HG03378 (cell line): Measurements from ENCODE around the gene ANK3.

Source experiments
- ATAC-seq: cut with Tn5 transposase; IDR thresholded peaks from one replicate; pipeline ENCODE4 v1.9.1; 2021; ENCODE audit warnings: mild to moderate bottlenecking, moderate library complexity; ENCODE audit not compliant: unreplicated experiment

Gene ANK3

DNA sequence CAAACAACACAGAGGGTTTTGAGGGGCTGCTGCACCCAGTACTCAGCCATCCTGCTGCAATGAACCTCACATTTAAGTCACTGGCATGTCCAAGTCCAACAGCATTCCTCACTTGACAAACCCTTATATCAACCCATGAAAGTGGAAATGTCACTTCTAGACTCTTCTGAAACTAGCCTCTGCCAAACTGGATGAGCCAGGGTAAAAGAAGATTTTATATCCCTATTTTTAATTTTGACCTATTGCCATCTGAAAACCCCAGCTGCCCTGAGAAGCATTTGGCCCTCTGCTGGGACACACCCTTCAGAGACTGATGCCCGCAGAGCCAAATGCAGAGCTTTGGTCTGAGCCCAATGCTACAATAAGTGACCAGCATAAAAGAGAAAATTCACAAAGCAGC, 201.1 kb downstream of the ANK3 start:
- no peak for ATAC-seq

DNA sequence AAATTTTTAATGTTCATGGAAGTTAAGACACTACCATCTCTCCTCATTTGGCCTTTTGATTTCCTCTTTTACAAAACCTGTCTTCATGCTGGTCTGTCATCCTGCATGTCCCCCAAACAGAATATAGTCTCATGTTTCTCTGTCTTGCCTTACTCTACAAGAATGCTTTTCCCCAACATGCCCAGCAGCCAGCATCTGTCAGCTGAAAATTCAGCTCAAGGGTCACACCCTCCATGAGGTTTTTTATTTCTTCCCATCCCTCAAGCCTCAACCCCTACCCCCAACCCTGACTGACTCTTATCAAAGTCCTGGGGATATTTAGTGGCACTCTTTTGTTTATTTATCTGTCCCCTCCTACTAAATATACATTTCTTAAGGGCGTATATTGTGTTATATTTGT, 202.0 kb downstream of the ANK3 start:
- ATAC-seq, result no peak

DNA sequence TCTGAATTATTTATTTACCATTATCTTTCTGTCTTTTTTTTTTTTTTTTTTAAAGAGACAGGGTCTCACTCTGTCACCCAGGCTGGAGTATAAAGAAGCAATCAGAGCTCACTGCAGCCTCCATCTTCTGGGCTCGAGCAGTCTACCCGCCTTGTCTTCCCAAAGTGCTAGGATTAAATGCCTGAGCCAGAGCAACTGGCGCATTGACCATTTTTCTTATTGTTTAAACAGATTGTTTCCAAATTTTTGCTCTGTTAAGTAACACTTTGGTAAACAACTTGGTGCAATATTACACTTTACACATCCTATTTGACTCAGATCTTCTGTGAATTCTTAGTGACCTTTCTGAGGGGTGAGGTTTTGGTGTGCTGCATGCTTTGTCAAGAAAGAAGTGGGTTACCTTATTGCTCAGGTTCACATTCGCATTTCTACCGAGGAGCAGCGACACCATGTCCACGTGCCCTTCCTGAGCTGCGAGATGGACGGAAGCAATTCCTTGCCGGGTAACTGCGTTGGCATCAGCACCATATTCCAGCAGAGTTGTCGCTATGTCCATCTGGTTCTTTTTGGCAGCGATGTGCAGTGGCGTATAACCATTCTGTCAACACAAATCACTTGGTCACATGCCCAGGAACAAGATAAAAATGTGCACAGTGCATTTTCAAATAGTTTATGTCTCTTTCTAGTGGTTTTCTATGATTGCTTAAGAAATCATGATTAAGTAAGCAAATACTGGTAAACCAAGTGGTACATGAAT, 203.2 kb downstream of the ANK3 start:
- no peak for ATAC-seq

DNA sequence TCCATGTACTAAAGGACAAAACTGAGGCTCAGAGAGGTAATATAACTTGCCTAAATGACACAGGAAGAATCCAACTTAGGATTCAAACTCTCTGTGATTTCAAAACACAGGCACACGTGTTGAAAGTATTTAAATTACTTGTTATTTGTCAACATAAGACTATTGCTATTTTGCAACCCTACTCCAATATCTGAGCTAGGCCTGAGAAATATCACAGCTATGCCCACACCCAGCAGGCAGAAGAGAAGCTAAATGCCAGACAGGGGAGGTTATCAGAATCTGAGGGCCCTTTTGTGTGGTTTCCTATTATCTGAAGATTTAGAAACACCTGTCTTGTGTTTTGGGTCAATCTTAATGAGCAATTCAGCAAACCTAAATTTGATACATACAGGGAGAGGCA, 204.3 kb downstream of the ANK3 start:
- no peak for ATAC-seq

DNA sequence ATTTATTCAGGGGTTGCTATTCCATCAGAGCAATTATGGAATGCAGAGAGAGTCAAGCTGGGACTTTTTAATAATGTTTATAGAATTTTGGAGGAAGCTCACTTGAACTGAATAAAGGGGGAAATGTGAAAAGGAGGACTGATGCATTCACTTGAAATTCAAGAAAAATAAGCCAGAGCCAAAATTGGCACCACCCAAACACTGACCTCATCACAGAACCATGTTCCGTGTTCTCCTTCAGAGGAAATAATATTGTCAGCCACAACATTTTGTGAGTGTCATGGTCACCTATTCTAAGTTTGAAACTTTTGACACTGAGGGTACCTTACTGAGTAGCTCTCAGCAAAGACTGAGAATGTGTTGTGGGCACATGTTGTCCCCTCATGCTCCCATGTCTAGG, 207.0 kb downstream of the ANK3 start:
- no peak for ATAC-seq

DNA sequence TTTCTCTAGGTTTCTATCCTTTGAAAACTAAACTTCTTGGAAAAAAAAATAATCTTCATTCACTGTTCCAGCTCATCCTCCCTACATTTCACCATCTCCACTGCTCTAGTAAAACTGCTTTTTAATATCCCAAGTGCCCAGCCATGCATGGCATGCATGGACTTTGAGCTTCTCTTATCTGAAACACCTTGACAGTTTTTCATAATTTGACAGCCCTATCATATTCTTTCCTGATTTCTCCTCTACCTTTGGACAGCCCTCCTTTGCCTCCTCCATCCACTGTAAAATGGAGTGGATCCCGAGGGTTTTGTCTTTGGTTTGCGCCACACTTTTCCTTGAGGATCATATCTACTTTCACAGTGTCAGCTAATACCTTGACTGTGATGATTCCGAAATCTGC, 212.8 kb downstream of the ANK3 start:
- no peak for ATAC-seq

DNA sequence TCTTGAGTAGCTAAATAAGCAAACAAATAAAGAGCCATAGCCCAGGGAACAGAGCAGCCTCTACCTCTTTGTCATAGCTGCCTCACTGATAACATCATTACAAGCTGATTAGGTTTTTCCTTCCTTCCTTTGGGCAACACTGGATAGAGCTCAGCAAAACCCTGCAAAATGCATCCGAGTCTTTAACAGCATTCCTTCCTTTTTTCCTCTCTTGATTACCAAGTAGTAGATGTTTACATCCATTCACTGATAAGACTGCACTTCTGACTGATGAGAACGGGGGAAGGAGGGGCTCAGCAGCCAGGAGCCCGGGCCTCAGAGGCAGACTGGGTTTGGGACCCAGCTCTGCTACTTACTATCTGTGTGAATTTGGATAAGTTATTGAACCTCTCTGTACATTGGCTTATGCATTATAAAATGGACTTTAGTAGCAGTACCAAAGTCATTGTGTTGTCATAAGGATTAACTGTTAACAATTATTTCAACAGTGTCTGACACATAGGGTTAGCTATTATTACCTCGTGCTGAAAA, 214.2 kb downstream of the ANK3 start:
- no peak for ATAC-seq

DNA sequence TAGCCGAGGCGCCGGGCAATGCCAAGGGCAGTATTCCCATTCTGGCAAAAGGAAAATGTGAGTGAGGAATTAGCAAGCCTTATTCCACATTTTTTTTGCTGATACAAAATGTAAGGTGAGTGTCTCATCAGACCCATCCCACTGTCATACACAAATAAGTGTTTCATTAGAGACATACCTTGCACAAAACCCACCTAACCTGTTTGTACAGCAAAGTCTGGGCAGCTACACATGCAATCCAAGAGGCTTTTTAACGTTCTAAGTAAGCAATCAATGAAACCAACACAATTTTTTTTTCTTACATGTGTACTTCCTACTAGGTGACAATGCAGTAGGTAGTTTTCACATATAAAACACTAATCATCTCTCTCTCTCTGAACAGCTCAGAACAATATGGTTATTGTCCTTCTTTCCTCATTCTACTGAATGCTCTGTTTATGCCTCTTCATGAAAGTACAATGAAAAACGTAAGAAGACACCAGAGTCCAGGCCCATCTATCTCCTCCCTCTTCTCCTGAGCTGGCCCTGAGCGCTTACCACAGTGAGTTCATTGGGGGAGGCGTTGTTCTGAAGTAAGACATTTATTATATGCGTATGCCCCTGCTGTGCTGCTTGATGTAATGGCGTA, 217.2 kb downstream of the ANK3 start:
- ATAC-seq, result no peak

DNA sequence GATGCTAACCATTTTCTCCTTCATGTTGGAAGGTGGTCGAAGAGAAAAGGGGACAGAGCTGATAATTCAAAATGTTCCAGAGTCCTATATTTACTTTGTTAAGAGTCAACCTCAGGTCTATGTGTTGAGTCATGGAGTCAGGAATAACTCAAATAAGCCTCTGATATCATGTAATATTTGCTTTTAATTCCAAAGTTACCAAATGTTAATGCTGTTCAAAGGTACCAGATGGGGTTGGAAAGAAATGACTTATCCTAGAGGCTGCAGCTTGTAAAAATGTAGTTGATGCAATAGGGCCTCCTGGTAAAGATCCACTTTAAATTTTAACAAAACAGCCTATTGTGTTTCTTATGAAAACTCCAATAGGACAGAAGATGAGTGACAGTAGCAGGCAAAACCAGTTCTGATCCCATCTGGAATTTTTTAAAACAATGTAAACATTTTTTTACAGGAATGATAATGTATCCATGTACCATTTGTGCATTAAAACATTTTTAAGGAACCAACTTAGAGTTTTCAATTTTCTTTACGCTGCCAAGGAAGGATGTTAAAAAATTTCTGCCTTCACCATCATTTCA, 218.2 kb downstream of the ANK3 start:
- no peak for ATAC-seq

DNA sequence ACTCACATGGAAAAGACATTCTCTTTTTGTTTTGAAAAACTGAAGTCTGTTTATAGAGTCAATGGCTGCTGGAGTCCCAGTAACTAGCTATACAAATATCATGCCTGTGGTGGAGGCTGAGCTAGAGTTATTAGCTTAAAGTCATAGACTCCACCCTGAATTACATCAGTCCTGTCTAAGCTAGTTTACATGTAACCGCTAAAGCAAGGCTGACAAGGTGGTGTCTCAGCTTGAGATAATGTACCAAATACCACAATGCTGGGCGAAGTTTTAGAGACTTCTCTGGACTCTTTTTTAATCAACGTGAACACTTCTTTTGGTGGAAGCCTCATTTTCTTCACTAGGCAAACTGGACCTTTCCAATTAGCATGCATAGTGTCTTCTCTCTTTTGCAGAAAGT, 219.4 kb downstream of the ANK3 start:
- ATAC-seq, result no peak

DNA sequence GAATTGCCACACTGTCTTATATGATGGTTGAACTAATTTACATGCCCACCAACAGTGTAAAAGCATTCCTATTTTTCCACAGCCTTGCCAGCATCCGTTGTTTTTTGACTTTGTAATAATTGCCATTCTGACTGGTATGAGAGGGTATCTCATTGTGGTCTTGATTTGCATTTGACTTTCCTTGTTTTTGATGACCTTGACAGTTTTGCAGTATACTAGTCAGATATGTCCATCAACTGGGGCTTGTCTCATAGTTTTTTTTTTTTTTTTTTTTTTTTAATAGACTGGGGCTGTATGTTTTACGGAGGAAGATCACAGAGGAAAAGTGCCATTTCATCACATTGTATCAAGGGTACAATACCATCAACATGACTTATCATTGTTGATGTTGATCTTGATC, 220.6 kb downstream of the ANK3 start:
- ATAC-seq, result no peak

DNA sequence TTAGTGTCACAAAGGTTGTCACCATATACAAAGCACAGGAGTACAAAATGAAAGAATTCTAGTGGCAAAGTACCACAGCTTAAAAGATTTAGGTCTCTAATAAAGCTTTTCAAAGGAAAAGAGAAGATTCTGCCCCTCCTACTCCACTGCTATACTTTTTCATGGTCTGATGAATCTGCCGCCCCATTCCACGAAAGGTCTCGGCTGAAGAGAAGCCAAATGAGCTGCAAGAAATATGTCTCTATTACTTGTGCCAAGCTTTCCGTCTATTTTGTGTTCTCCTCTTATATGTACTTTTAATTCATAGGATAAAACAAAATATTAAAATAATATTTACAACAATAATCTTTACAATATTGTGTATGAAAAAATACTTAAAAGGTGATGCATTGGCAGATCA, 222.6 kb downstream of the ANK3 start:
- ATAC-seq, result no peak

DNA sequence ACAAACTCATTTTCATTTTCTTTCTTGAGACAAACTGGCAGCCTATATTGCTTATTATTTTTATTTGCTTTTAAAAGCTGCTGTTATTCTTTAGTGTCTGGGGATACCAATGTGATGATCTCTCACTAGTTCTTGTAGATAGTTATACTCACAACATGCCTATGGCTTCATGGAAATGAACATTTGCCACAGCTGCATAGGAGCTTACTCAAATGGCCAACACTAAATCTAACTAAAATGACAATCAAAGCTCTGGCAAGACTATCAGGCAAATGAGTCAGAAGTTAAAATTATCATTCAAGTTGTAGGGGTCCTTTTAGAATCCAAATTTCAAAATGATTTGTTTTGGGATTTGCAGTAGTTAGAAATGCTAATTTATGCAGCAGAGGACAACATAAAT, 225.9 kb downstream of the ANK3 start:
- ATAC-seq, result no peak

DNA sequence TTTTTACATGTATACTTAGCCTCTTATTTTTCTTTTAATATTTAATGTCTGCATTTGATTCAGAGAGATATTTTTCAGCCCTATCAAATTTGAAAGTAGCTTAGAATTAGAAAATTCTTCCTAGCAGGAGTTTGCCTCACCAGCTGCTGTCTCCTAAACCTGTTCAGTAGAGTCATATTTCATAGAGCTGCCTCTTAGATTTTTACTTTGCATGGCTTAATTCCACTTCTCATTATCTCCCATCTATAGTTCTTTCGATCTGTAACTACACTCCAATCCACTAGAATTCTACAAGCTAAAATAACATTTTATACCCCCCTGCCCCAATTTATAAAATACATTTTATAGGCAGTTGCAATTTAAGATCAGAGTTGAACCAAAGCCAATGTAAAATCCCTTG, 227.0 kb downstream of the ANK3 start:
- ATAC-seq, result no peak

DNA sequence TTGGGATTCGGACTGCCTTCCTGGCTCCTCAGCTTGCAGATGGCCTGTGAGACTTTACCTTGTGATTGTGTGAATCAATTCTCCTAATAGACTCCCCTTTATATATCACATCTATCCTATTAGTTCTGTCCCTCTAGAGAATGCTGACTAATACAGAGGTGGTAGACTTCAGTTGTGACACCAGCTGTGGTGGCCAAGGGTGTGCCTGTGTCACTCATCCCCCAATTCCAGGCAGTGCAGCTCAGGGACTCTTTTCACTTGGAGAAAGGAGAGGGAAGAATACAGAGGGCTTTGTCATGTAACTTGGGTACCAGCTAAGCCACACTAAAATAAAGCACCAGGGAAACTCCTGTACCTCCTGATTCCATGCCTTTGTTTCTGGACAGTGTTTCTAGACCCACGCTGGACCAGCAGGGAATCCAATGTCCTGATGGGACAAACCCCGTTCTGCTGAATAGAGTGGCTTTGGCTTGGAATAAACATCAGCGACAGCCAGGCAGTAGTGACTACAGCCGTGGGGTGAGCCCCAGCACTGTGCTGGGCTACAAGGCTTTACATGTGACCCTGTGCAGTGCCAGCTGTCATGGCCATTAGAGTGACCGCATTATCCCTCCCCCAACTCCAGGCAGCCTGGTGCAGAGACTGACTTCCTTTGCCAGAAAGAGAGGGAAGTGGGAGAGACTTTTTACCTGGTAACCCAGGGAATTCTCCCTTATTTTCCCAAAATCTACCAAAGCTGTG, 233.6 kb downstream of the ANK3 start:
- no peak for ATAC-seq

DNA sequence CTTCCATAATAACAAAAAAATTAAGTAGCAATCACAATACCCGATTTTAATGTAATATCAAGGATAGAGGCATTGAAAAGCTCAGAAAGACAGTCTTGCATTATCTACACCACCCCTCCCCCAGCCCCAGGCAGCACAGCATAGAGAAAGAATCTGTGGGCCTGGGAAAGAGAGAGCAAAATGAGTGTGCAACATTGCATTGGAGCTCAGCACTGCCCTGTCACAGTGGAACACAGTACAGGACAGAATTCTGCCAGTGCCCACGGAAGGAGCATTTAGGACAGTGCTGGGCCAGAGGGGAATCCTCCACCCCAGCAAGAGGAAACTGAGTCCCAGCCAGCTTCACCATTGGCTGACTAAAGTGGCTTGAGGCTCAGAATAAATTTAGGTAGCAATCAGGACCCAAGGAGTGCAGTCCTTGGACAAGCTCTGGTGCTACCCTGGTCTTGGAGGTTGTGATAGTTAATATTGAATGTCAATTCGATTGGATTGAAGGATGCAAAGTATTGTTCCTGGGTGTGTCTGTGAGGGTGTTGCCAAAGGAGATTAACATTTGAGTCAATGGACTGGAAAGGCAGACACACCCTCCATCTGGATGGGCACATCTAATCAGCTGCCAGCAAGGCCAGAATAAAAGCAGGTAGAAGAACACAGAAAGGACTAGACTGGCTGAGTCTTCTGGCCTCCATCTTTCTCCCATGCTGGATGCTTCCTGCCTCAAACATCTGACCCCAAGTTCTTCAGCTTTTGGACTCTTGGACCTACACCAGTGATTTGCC, 234.4 kb downstream of the ANK3 start:
- ATAC-seq, result no peak

DNA sequence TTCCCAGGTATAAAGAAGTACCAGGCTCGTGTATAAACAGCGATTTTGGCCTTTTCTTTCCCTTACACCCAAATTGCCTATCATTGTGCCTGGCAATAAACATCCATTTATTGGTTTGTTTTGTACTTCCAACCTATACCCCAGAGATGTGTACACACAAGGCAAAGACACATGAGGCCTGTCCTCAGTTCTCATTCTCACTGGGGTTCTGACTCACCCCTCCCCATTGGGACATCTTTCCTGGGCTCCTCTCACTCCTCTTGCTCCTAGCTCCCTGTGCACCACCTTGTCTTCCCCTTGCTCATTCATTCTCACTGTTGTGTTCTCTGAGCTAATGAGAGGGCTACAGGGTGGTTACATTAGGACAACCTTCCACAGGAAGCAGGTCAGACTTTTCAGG, 240.7 kb downstream of the ANK3 start:
- no peak for ATAC-seq

DNA sequence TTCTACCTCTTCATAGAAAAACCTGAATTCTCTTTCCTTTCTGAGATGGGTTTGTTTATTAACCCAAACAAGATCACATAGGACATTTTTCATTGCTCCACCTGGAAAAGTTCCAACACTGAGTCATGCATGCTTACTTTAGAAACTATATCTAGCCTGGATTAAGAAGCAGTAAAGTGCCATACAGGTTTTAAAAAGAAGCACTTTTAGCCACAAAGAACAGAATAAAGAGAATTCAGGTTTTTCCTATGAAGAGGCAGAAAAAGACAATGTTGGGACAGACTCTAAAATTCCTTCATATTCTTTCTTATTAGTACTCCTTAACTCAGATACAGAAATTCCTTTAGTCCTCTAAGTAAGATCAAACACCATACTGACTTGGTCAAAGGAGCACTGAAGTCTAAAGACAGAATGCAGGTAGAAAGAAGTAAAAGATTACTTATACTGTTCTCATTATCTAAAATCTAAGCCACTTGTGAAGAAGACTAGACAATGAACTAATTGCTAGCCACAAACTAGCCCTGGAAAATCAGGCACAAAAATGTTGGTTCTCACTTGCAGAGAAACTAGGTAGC, 241.3 kb downstream of the ANK3 start:
- ATAC-seq, result no peak

DNA sequence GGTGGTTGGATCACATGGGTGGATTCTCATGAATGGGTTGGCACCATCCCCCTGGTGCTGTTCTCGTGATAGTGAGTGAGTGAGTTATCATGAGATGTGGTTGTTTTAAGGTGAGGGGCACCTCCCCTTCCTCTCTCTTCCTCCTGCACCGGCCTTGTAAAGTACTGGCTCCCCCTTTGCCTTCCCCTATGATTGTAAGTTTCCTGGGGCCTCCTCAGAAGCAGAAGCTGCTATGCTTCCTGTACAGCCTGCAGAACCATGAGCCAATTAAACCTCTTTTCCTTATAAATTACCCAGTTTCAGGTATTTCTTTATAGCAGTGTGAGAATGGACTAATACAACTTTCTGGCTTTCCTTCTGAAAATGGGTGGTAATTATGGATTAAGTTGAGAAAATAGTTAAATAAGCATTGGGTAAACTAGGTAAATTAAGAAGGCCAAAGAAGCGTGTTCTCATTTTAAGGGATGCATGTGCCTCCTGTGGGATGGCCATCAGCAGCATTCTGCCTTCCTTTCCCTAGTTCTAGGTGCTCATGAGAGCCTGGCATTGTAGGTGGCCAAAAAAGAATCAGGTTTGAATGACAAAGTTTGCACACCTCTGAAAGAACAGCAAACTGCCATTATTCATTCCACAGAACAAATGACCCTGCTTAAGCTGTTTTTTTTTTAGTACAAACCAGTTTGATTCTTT, 242.0 kb downstream of the ANK3 start:
- no peak for ATAC-seq

DNA sequence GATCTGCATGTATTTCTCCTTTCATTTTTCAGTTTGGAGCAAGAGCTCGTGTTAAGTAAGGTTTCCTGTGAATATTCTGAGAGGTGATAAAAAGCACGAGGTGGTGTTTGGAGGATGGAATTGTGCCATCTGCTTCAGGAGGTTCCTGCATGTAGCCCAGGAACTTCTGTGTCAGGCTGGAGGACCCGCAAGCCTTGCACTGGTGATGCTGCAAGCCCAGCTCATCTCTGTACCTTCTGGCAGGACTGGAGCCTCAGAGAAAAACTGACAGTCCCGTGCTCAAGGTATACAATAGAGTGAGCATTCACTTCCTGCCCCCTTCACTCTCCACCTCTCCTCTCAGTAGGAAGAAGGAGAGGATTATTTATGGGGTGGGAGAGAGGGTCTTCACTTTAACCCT, 242.7 kb downstream of the ANK3 start:
- ATAC-seq, result no peak
